CD4-positive, alpha-beta T cell treated with Interleukin-4 for 4 hours (primary cell): Measurements from ENCODE around the gene AKR1C4.
"Not testable (repeated sequence)": the region's sequence is repeated elsewhere in the genome, so short reads cannot be mapped to it uniquely, and the experiment has no call there.

Source experiments
- DNase-seq: peaks from one replicate; pipeline ENCODE4 v3.0.0-alpha.2; 2020

Gene AKR1C4

GRCh38 chr10:5209776-5210175 lies 13.1 kb downstream of the AKR1C4 start:
- DNase-seq = not testable (repeated sequence)

GRCh38 chr10:5210261-5210660 lies 13.6 kb downstream of the AKR1C4 start:
- DNase-seq = peak; percentile 2

GRCh38 chr10:5211696-5212536 lies 15.3 kb downstream of the AKR1C4 start:
- DNase-seq = no peak

- no peak for DNase-seq
Observed at GRCh38 chr10:5216801-5217200, 20.2 kb downstream of the AKR1C4 start.

GRCh38 chr10:5219262-5219661 lies 22.6 kb downstream of the AKR1C4 start:
- DNase-seq = no peak

DNA sequence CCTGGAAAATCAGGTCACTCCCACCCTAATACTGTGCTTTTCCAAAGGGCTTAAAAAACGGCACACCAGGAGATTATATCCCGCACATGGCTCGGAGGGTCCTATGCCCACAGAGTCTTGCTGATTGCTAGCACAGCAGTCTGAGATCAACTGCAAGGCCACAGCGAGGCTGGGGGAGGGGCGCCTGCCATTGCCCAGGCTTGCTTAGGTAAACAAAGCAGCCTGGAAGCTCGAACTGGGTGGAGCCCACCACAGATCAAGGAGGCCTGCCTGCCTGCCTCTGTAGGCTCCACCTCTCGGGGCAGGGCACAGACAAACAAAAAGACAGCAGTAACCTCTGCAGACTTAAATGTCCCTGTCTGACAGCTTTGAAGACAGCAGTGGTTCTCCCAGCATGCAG lies 26.3 kb downstream of the AKR1C4 start:
- not testable (repeated sequence) for DNase-seq

DNA sequence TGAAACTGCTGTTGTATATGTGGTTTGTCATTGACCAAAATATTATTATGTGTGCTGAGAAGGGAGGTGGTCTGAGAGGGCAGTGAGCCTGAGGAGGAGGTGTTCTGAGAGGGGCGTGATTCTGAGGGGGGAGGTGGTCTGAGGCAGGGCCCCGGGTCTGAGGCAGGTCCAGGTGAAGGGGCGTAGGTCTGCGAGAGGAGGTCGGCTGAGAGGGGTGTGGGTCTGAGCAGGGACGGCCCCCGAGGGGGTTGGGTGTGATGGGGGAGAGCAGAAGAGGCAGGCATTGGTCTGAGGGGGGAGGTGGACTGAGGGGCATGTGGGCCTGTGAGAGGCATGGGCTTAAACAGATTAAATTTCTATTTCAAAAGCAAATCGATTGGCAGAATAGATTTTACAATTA lies 32.4 kb downstream of the AKR1C4 start:
- no peak for DNase-seq

DNA sequence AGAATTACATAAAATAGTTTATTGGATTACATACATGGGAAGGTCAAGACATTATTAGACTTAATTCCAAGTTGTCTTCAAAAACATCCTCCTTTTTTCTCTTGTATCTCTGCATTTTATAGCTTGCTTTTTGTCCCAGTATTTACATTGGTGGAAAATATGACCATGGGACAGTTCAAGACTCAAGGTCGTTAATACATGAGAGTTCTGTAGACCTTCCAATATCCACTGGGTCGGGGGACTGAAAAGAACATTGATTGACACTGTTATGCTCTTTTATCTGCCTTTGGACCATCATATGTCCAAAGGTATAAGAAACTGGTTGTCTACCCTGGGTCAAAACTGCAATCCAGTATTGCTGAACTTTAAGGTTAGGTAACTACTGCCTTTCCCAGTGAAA lies 36.7 kb downstream of the AKR1C4 start:
- DNase-seq = no peak

DNA sequence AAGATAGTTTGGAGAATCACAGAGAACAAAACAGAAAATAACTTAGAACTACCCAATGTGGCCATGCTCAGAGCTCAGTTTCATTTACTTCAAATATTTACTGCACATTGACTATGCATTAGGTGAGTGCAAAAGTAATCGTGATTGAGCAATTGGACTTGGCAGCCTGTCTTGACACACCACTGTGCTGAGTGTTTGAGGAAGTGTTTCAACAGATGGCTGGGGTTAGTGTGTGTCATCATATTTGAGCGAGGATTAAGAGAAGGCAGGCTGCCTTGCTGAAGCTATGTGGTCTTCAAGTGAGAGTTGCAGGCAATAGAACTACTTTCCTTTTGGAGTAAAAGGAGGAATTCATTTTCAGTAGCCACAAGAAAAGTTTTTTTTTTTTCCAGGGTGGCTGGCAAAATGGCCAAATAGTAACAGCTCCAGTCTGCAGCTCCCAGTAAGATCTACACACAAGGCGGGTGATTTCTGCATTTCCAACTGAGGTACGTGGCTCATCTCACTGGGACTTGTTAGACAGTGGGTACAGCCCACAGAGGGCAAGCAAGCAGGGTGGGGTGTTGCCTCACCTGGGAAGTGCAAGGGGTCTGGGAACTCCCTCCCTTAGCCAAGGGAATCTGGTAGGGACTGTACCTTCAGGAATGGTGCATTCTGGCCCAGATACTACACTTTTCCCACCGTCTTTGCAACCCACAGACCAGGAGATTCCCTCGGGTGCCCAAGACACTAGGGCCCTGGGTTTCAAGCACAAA lies 37.6 kb downstream of the AKR1C4 start:
- no peak for DNase-seq

DNA sequence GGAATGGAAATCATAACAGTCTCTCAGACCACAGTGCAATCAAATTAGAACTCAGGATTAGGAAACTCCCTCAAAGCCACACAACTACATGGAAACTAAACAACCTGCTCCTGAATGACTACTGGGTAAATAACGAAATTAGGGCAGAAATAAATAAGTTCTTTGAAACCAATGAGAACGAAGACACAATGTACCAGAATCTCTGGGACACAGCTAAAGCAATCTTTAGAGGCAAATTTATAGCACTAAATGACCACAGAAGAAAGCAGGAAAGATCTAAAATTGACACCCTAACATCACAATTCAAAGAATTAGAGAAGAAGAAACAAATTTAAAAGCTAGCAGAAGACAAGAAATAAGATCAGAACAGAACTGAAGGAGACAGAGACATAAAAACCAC lies 40.9 kb downstream of the AKR1C4 start:
- DNase-seq = not testable (repeated sequence)

DNA sequence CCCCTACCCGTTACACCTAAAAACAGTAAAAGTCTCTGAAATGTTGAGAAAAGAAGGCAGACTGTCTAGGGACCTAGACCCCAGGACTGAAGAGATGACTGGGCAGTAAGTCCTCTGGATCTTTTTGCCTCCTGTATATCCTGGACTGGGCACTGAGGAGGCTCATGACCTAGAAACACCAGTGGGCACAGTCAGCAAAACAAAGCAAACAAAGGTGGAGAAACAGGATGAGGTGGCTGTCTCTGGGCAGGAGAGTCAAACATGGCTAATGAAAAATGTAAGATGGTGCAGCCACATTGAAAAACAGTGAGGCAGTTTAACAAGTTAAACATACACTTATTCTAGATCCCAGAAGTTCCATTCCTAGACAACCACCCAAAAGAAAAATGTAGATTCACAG lies 45.9 kb downstream of the AKR1C4 start:
- DNase-seq = no peak

DNA sequence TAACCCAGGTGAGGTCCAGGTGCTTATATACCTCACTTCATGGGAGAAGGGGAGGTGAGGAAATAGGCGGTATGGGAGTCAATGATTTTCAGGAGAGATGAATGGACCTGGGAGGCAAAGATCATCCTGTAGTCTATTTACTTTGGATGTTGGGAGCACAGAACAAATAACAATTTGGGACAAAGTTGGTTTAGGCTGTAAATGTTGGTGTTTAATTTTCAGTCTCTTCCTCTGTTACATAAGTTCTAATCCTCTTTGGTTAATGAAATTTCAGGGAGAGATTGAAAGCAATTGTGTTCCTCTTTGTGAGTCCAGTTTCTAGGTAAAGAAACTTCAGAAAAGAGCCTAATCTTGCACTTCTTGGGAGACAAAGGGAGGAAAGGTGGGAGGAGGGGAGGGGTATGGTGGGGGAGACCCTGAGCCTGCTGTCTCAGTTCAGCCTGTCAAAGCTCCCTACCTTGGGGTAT lies 46.9 kb downstream of the AKR1C4 start:
- DNase-seq = no peak

DNA sequence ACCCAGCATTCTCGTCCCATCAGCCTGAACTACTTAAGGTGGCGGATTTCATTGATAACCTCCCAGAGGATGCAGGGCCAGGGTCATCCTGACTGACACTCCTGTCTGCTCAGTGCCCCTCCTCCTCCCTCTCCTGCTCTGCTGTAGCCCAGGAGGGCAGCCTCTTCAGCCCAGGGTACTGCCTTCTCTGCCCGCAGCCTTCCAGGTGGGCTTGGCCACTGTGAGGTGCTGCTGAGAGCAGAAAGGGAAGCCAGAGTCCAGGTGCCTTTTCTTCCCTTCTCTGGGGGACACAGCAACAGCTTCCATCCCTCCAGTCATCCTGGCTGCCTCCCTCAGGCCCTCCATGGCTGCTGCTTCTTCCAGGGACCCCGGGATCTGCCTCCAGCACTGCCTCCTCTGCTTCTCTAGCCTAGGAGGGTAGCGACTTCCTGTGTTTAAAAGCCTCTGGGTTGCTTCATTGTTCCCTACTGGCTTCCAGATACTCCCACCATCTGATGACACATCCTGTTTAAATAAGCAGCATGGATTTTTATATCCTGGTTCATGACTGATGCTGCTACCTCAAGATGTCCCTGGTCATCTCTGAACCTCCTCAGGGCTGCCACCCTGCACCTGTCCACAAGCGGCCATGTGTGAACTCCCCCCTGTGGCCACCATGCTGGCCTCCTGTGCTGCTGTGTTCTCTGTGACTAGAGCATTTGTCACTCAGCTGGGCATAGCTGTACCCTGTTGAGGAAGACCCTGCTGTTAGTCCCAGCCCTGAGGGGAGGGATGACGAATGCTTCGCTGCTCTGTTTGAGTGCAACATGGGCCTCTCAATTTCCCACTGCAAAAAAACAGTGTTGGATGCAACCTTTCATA lies 55.8 kb downstream of the AKR1C4 start:
- no peak for DNase-seq

DNA sequence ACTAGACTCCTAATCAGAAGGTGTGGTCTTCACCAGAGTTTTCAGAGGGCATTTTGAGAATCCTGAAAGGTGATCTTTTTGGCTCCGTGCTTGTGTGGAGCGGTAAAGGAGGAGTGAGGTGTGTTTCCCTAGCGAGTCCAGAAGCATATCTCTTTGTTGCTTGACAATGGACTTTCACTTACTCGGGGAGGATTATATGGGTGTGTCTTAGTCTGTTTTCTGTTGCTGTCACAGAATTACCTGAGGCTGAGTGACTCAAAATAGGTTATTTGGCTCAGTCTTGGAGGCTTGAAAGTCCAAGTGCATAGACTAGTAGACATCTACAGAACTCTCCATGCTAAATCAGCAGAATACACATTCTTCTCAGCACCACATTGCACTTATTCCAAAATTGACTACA lies 57.9 kb downstream of the AKR1C4 start:
- no peak for DNase-seq

GRCh38 chr10:5257768-5258167 lies 61.1 kb downstream of the AKR1C4 start:
- DNase-seq = not testable (repeated sequence)

GRCh38 chr10:5259132-5259951 lies 62.7 kb downstream of the AKR1C4 start:
- DNase-seq = no peak

DNA sequence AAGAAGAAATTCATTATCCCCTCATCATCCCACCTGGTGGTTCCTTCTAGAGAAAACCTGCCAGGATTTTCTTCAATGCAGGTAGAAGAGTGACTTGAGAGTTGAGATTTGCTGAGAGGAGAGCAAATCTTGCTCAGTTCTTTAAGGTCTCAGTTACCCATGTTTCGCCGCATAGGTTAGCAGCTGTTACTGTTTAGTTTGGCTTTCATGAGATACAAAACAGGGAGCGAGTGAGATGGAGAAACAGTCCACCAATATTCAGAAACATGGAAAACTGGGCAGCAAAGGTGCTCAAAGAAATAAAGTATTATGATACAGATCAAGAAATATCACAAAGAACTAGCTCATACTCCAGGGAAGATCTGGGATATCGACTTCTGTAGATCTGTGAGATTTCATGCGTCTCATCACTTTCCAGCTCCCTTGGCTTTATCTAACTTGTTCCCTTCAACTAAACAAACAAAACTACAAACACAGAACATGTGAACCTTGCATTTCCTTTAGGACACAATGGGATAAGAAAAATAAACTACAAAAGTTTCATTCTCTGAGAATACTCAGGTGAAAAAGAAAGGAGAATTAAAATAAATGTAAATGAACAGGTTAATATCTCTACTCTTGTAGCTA lies 63.4 kb downstream of the AKR1C4 start:
- DNase-seq = no peak

DNA sequence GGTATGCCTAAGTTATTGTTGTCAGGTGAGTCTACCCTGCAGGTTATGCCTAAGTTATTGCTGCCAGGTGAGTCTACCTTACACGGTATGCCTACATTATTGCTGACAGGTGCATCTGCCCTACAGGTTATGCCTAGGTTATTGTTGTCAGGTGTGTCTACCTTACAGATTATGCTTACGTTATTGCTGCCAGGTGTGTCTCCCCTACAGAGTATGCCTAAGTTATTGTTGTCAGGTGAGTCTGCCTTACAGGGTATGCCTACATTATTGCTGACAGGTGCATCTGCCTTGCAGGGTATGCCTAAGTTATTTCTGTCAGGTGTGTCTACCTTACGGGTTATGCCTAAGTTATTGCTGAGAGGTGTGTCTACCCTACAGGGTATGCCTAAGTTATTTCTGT lies 64.2 kb downstream of the AKR1C4 start:
- DNase-seq = no peak

GRCh38 chr10:5265139-5265538 lies 68.5 kb downstream of the AKR1C4 start:
- no peak for DNase-seq

DNA sequence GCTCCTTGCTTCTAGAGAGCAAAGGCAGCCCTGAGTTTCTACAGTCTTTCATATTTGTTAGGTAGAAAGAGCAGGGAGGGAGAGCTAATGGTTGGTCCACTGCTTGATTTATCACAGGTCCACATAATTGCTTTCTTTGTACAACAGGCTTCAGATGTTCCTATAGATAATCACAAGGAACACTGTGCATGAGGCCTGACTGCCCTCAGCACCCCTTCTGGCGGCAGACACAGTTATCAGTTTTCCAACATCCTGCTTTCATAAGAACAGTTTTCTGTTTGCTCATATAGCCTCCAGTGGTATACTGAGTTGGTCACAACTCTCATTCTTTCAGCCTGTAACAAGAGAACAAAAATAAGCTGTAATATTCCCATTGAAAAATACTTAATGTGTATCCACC lies 69.7 kb downstream of the AKR1C4 start:
- no peak for DNase-seq

GRCh38 chr10:5266804-5267203 lies 70.2 kb downstream of the AKR1C4 start:
- DNase-seq = no peak

- DNase-seq = no peak
Observed at GRCh38 chr10:5268234-5268633, 71.6 kb downstream of the AKR1C4 start.
